ENCODE measurements around the gene NDUFV3.

GRCh38 chr21:42892582-42892930, 553 bp upstream of the NDUFV3 start:
- no peak for TF ChIP-seq CTCF (IDR thresholded peaks at IDR 0.05; ENCODE audit: extremely low read depth in 1 of 2, insufficient read depth in 1 of 2, low read depth in 1 of 2, low read length in 2 of 2)
- no peak for TF ChIP-seq EZH2 (IDR thresholded peaks at IDR 0.05; ENCODE audit: borderline replicate concordance, low read depth, low read length, severe bottlenecking)
- no peak for TF ChIP-seq MAX (IDR thresholded peaks at IDR 0.05; ENCODE audit: insufficient read depth, insufficient read length)
